GM21576 (cell line): ENCODE results near the gene CCT5.

Experiments
- ATAC-seq: cut with Tn5 transposase; IDR thresholded peaks from one replicate; pipeline ENCODE4 v1.9.1; 2021; ENCODE audit warnings: mild to moderate bottlenecking, moderate library complexity; ENCODE audit not compliant: unreplicated experiment

Gene CCT5

GRCh38 chr5:10297646-10298204, 47.6 kb downstream of the CCT5 start:
- ATAC-seq, result no peak

DNA sequence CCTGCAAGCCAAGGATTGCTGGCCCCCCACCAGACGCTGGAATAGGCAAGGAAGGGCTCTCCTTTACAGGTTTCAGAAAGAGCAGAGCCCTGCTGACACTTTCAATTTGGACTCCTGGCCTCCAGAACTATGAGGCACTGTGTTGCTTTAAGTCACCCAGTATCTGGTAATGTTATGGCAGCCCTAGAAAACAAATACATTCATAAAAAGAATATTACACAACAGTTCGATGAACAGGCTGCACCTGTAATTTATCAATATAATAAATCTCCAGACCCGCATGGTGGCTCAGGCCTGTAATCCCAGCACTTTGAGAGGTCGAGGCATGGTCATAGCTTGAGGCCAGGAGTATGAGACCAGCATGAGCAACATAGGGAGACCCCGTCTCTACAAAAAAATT, 50.2 kb downstream of the CCT5 start:
- ATAC-seq, result no peak

DNA sequence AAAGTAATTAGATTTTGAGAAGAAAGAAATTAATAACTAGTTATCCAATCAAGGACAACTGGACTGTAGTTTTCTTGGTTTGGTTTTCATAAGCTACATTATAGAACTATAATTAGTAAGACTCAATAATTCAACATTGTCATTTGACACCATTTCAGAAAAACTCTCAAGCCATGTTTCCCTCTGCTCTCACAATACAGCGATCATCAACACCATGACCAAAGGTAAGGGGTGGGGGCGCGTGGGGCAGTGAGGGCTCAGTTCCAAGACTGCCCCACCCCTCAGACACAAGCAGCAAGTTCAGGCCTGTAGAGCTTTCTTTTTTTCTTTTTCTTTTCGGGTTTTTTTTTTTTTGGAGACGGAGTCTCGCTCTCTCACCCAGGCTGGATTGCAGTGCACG, 51.2 kb downstream of the CCT5 start:
- ATAC-seq, result no peak

- no peak for ATAC-seq
These were observed 51.9 kb downstream of the CCT5 start for GRCh38 chr5:10301842-10302610.

DNA sequence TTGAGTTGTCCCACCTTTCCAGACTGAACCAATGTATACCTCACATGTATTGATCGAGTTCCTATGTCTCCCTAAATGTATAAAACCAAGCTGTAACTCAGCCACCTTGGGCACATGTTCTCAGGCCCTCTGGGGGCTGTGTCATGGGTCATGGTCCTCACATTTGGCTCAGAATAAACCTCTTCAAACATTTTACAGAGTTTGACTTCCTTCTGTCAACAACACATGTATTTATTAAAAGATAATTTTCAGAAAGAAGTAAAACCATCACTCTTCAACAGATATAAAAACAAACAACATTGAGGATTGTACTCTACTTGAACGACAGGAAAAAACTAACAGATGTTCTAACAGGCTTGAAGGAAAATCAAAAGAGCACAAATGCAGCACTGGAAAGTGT, 53.1 kb downstream of the CCT5 start:
- no peak for ATAC-seq

GRCh38 chr5:10303699-10304170, 53.7 kb downstream of the CCT5 start:
- no peak for ATAC-seq

DNA sequence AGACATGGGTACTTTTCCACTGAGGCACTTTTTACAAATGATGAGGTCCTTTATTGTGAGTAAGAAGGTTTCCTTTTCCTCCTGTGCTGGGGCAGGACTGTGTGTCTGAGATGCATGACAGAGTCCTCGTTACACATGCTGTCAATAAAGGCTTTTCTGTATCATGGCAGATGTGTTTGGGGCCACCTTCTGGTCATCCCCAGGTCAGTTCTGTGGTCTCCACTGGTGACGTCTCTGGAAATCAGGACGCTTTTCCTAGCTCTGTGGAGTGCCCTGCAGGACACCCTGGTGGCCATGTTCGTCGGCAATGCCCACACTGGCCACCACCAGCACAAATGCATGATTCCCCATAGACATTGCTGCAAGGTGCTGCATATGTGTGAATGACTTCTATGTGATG, 54.9 kb downstream of the CCT5 start:
- ATAC-seq, result no peak

DNA sequence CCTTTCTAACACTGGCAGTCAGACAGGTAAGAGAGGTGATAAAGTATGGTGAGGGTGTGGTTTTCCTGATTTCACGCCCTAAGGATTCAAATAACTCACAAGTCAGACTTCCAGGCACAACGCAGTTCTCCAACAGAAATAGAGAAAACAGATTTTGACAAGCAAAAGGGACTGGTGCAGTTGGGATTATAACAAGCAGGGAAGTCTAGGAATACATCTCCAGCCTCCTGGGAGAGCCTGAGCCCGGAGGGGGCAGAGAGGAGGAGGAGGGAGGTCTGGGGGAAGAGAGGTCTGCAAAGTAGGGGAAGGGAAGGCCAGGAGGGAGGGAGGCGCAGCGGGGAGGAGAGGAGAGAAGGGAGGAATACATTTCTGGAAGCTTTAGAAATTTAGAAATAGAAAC, 56.0 kb downstream of the CCT5 start:
- no peak for ATAC-seq

DNA sequence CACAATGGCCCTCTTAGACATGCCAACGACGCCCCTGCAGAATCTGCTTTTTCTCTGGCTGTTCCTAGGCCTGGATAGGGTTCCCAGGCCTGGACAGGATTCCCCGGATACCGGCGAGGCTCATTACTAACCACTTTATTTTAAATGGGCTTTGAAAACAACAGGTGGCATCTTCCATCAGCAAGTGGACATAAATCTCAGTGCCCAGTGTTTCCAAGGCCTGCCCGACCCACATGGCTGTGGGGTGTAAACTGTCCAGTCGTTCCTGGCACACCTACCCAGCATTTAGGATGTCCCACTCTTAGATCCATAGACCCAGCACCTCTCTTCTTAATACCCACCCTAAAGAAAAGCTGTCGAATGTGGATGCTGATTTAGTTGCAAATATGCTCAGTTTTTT, 56.7 kb downstream of the CCT5 start:
- no peak for ATAC-seq

- peak; percentile 60 for ATAC-seq
These were observed 57.4 kb downstream of the CCT5 start, which contains the start of gene CMBL for GRCh38 chr5:10307206-10308148. TSS of gene CMBL (minus strand) at chr5:10307902. CDS start at chr5:10290762, 17,140 bp downstream.

- no peak for ATAC-seq
These were observed 58.8 kb downstream of the CCT5 start for GRCh38 chr5:10308844-10309243.

- ATAC-seq, result no peak
These were observed 60.1 kb downstream of the CCT5 start for GRCh38 chr5:10310066-10310779.

- peak; percentile 76 for ATAC-seq
These were observed 60.9 kb downstream of the CCT5 start for GRCh38 chr5:10310835-10311570.

GRCh38 chr5:10311595-10312425, 61.7 kb downstream of the CCT5 start:
- ATAC-seq, result no peak

DNA sequence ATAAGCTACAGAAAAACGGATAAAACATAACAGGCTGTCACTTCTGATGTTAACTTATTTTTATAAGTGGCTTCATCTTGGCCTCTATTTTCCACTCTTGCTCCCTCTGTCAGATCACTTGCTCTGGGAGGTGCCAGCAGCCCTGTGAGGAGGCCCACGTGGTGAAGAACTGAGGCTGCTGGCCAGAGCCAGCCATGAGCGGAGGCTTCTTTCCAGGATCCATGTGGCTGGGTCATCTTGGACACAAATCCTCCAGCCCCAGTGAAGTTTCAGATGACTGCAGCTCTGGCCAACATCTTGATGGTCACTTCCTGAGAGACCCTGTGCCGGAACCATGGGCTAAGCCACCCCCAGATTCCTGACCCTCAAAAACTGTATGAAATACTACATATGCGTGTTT, 65.1 kb downstream of the CCT5 start:
- ATAC-seq, result no peak
